Loucy (cell line): Measurements from ENCODE around the gene NSFL1C.

Experiments used
- EZH2phosphoT487 ChIP-seq: fragments of 200-600 bp; IDR thresholded peaks from 2 replicates; pipeline ENCODE4 v1.6.1; 2018; ENCODE audit warnings: antibody characterized with exemption, mild to moderate bottlenecking, moderate library complexity, borderline replicate concordance
- TF ChIP-seq, protein P1 (sequence below): fragments of 200-600 bp; sonication (generic); conservative IDR thresholded peaks from 2 replicates; pipeline ENCODE4 v1.5.1; 2014; ENCODE audit warnings: mild to moderate bottlenecking, antibody characterized with exemption, low read length

- TF ChIP-seq, protein P1, sequence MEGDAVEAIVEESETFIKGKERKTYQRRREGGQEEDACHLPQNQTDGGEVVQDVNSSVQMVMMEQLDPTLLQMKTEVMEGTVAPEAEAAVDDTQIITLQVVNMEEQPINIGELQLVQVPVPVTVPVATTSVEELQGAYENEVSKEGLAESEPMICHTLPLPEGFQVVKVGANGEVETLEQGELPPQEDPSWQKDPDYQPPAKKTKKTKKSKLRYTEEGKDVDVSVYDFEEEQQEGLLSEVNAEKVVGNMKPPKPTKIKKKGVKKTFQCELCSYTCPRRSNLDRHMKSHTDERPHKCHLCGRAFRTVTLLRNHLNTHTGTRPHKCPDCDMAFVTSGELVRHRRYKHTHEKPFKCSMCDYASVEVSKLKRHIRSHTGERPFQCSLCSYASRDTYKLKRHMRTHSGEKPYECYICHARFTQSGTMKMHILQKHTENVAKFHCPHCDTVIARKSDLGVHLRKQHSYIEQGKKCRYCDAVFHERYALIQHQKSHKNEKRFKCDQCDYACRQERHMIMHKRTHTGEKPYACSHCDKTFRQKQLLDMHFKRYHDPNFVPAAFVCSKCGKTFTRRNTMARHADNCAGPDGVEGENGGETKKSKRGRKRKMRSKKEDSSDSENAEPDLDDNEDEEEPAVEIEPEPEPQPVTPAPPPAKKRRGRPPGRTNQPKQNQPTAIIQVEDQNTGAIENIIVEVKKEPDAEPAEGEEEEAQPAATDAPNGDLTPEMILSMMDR: no peak
- no peak for TF ChIP-seq EZH2phosphoT487
Measured at GRCh38 chr20:1469306-1469905, 2.8 kb upstream of the NSFL1C start.
